Glutamatergic neuron (in vitro differentiated cells): ENCODE results near the gene PSME1. TPM values are rescaled to one million over a fixed set of nuclear protein-coding genes. Genes with fewer than 3 reads are reported as not detected.
A peak's percentile ranks its signal among the peaks of the same experiment; 100 is the strongest.

Source experiments
- DNase-seq: peaks from one replicate; pipeline ENCODE4 v3.0.0; 2022
- H3K27ac Mint-ChIP-seq: one replicate; pipeline ENCODE4 v1.8.0; 2020; ENCODE audit warnings: mild to moderate bottlenecking, mixed read lengths, inconsistent platforms; ENCODE audit not compliant: unreplicated experiment
- H3K27me3 Mint-ChIP-seq: one replicate; pipeline ENCODE4 v1.8.0; 2020; ENCODE audit warnings: mild to moderate bottlenecking, moderate library complexity, mixed read lengths, inconsistent platforms; ENCODE audit not compliant: unreplicated experiment
- H3K36me3 Mint-ChIP-seq: one replicate; pipeline ENCODE4 v1.8.0; 2020; ENCODE audit warnings: mild to moderate bottlenecking, mixed read lengths, inconsistent platforms; ENCODE audit not compliant: unreplicated experiment
- H3K4me1 Mint-ChIP-seq: one replicate; pipeline ENCODE4 v1.8.0; 2020; ENCODE audit warnings: mild to moderate bottlenecking, low read depth, mixed read lengths, inconsistent platforms; ENCODE audit not compliant: unreplicated experiment
- H3K4me3 Mint-ChIP-seq: one replicate; pipeline ENCODE4 v1.8.0; 2020; ENCODE audit warnings: mild to moderate bottlenecking, mixed read lengths, inconsistent platforms; ENCODE audit not compliant: unreplicated experiment
- H3K9me3 Mint-ChIP-seq: one replicate; pipeline ENCODE4 v1.8.0; 2020; ENCODE audit warnings: mild to moderate bottlenecking, moderate library complexity, mixed read lengths, inconsistent platforms; ENCODE audit not compliant: unreplicated experiment
- CTCF ChIP-seq: fragments of 200-600 bp; sonication (generic); IDR thresholded peaks from one replicate; pipeline ENCODE4 v1.5.0; 2021; ENCODE audit not compliant: partially characterized antibody, unreplicated experiment
- total RNA-seq: library from RNA; stranded (reverse); fragmentation: NEBNext Ultra II Directional; extraction: Animal tissue kit (Norgen Biotek cat#: 25700); gene quantifications from one replicate; pipeline ENCODE4 v1.2.1, GENCODE V29; 2021; ENCODE audit not compliant: unreplicated experiment

The PSME1 gene
- total RNA-seq, 1 donor from 2014 or later, result 35.7 TPM

- Mint-ChIP-seq H3K27me3 (peaks cover 5% of the 10 kb centered on the region), H3K36me3 (no peaks in the 10 kb centered on the region), H3K4me3 (no peak overlapping the region), H3K9me3 (peaks cover 7% of the 10 kb centered on the region), H3K27ac (peak overlapping the region; percentile 43), H3K4me1 (peaks cover 8% of the 10 kb centered on the region)
- DNase-seq, result no peak
- TF ChIP-seq CTCF, result no peak
Measured at GRCh38 chr14:24178399-24179178, 42.6 kb downstream of the PSME1 start.

- peak overlapping the region; percentile 78 for H3K27ac Mint-ChIP-seq
- peaks cover 5% of the 10 kb centered on the region for H3K27me3 Mint-ChIP-seq
- TF ChIP-seq CTCF, result no peak
- H3K4me3 Mint-ChIP-seq, result peak overlapping the region; percentile 30
- no peak for DNase-seq
- H3K36me3 Mint-ChIP-seq, result no peaks in the 10 kb centered on the region
- H3K9me3 Mint-ChIP-seq, result peaks cover 7% of the 10 kb centered on the region
- peaks cover 8% of the 10 kb centered on the region for H3K4me1 Mint-ChIP-seq
Measured at GRCh38 chr14:24179294-24179960, 43.4 kb downstream of the PSME1 start.

- no peak for DNase-seq
- Mint-ChIP-seq H3K27ac (peak overlapping the region; percentile 78), H3K4me1 (peaks cover 8% of the 10 kb centered on the region), H3K27me3 (peaks cover 6% of the 10 kb centered on the region), H3K36me3 (no peaks in the 10 kb centered on the region), H3K4me3 (peak overlapping the region; percentile 30), H3K9me3 (peaks cover 7% of the 10 kb centered on the region)
- no peak for TF ChIP-seq CTCF
Measured at GRCh38 chr14:24179961-24180796, 44.2 kb downstream of the PSME1 start.

GRCh38 chr14:24181371-24182077 is 45.5 kb downstream of the PSME1 start:
- Mint-ChIP-seq H3K9me3 (peaks cover 7% of the 10 kb centered on the region), H3K4me3 (no peak overlapping the region), H3K4me1 (peaks cover 8% of the 10 kb centered on the region), H3K27me3 (peaks cover 6% of the 10 kb centered on the region), H3K36me3 (no peaks in the 10 kb centered on the region), H3K27ac (no peak overlapping the region)
- TF ChIP-seq CTCF, result no peak
- DNase-seq, result no peak
